Natural killer cell (primary cell): ENCODE measurements around the gene SLC16A11. TPM values are rescaled to one million over a fixed set of nuclear protein-coding genes. Genes with fewer than 3 reads are reported as not detected.
A peak's percentile ranks its signal among the peaks of the same experiment; 100 is the strongest.

Experiments
- ATAC-seq, 3 donors: fragments of 150-1000 bp in 2 of 3; fragments of 200-7000 bp in 1 of 3; cut with Tn5 transposase; 1 replicate in 1 of 3; 2 replicates in 2 of 3; pipeline ENCODE4 v1.10.0; 2021; ENCODE audit warnings: mild to moderate bottlenecking in 2 of 3, moderate library complexity in 2 of 3
- DNase-seq, 2 donors: peaks; one replicate each; pipeline versions ENCODE4 v3.0.0 to v3.0.0-alpha.2; 2013 to 2021; ENCODE audit warnings: mixed read lengths in 1 of 2
- H3K27ac ChIP-seq: one replicate; pipeline ENCODE4 v1.5.1; 2013; ENCODE audit warnings: mild to moderate bottlenecking, low read length
- H3K27me3 ChIP-seq: one replicate; pipeline ENCODE4 v1.6.1; 2013; ENCODE audit warnings: low read length; ENCODE audit not compliant: control insufficient read depth, insufficient read depth
- H3K36me3 ChIP-seq: one replicate; pipeline ENCODE4 v1.6.1; 2013; ENCODE audit warnings: low read length; ENCODE audit not compliant: control insufficient read depth, insufficient read depth
- H3K4me1 ChIP-seq: one replicate; pipeline ENCODE4 v1.6.1; 2013; ENCODE audit warnings: low read length; ENCODE audit not compliant: control insufficient read depth, insufficient read depth
- H3K4me3 ChIP-seq: one replicate; pipeline ENCODE4 v1.5.1; 2013; ENCODE audit warnings: low read length
- H3K9me3 ChIP-seq: one replicate; pipeline ENCODE4 v1.6.1; 2013; ENCODE audit warnings: low read length; ENCODE audit not compliant: control insufficient read depth, insufficient read depth
- H3K27ac Mint-ChIP-seq, 2 donors: one replicate each; pipeline ENCODE4 v1.8.0; 2022; ENCODE audit warnings: mild to moderate bottlenecking in 2 of 2, mixed read lengths in 2 of 2, moderate library complexity in 1 of 2
- H3K27me3 Mint-ChIP-seq, 2 donors: one replicate each; pipeline ENCODE4 v1.8.0; 2022; ENCODE audit warnings: low read depth in 2 of 2, mixed read lengths in 2 of 2
- H3K36me3 Mint-ChIP-seq: one replicate; pipeline ENCODE4 v1.8.0; 2022; ENCODE audit warnings: mixed read lengths
- H3K4me1 Mint-ChIP-seq, 2 donors: one replicate each; pipeline ENCODE4 v1.8.0; 2022; ENCODE audit warnings: mixed read lengths in 2 of 2
- H3K4me3 Mint-ChIP-seq: one replicate; pipeline ENCODE4 v1.8.0; 2022; ENCODE audit warnings: mild to moderate bottlenecking, moderate library complexity, mixed read lengths
- H3K9me3 Mint-ChIP-seq, 2 donors: one replicate each; pipeline ENCODE4 v1.8.0; 2022; ENCODE audit warnings: mixed read lengths in 2 of 2
- CTCF ChIP-seq: fragments of 200-600 bp; IDR thresholded peaks from one replicate; pipeline ENCODE4 v1.8.0; 2022; ENCODE audit warnings: antibody characterized with exemption
- WGBS: methylation state at CpG from one replicate; pipeline ENCODE4 v1.1.7; 2013; ENCODE audit warnings: missing lambda C conversion rate; ENCODE audit not compliant: insufficient coverage; 5-methylcytosine and 5-hydroxymethylcytosine counted together
- intact Hi-C: fragments of 100-400 bp; cut with micrococcal nuclease; formaldehyde crosslinking; loops from one replicate; pipeline ENCODE4 v1.14.2; 2022
- total RNA-seq, 4 donors: library from RNA; stranded (reverse); fragments of 120-200 nt in 1 of 4; gene quantifications; one replicate each; pipeline versions ENCODE4 v1.2.3 to v1.2.4, GENCODE V29; 2013 to 2022

SLC16A11 gene
- total RNA-seq, 3 donors from 2014 or later (not counting 1 experiment from before 2014, with no cell fraction given), result 1.2 to 2.5 (median 1.6) TPM

GRCh38 chr17:7024402-7024785 lies 19.5 kb downstream of the SLC16A11 start:
- no peaks in the 10 kb centered on the region for H3K9me3 Mint-ChIP-seq

GRCh38 chr17:7023576-7024401 lies 20.1 kb downstream of the SLC16A11 start:
- H3K27me3 ChIP-seq, result no peaks in the 10 kb centered on the region
- H3K4me3 ChIP-seq, result peak overlapping the region; percentile 25

More at GRCh38 chr17:7024402-7024785, 19.5 kb downstream of the SLC16A11 start:
- TF ChIP-seq CTCF, result no peak
- Mint-ChIP-seq H3K36me3 (no peaks in the 10 kb centered on the region), H3K4me3 (no peak overlapping the region), H3K4me1 (peaks cover 38 to 76% of the 10 kb centered on the region in 2 donors), H3K27ac (peak overlapping the region; percentile 93 to 96), H3K27me3 (no peaks in the 10 kb centered on the region)
- Histone ChIP-seq H3K36me3 (no peaks in the 10 kb centered on the region), H3K9me3 (no peaks in the 10 kb centered on the region), H3K4me1 (peaks cover 69% of the 10 kb centered on the region), H3K27ac (no peak overlapping the region), H3K27me3 (no peaks in the 10 kb centered on the region), H3K4me3 (no peak overlapping the region)
- WGBS, result 89% methylated on average over 8 of the region's 8 CpGs
- intact Hi-C loops, result no loop called here
- DNase-seq (no peak), ATAC-seq (no peak)

GRCh38 chr17:7022781-7023571 lies 20.9 kb downstream of the SLC16A11 start, which contains the start of gene BCL6B:
TSS of gene BCL6B (plus strand) at chr17:7023050. CDS start at chr17:7023672, 622 bp downstream.
- intact Hi-C loops, result loop anchor here (1.0 to 2.0 kb wide), 3 partner anchors 8 to 112 kb away; no protein-coding TSS in a partner anchor

More at GRCh38 chr17:7023576-7024401, 20.1 kb downstream of the SLC16A11 start:
- Histone ChIP-seq H3K4me1 (peaks cover 66% of the 10 kb centered on the region), H3K9me3 (no peaks in the 10 kb centered on the region), H3K27ac (peak overlapping the region; percentile 67), H3K36me3 (no peaks in the 10 kb centered on the region)
- no peak for TF ChIP-seq CTCF
- peak; percentile 97 to 98 for DNase-seq
- WGBS, result 41% methylated on average over 49 of the region's 51 CpGs
- Mint-ChIP-seq H3K9me3 (no peaks in the 10 kb centered on the region), H3K4me3 (peak overlapping the region; percentile 87), H3K27me3 (no peaks in the 10 kb centered on the region), H3K36me3 (no peaks in the 10 kb centered on the region), H3K27ac (peak overlapping the region; percentile 93 to 96), H3K4me1 (peaks cover 33 to 73% of the 10 kb centered on the region in 2 donors)
- intact Hi-C loops, result loop anchor here (1.0 to 2.0 kb wide), 2 partner anchors 8 to 19 kb away; no protein-coding TSS in a partner anchor
- ATAC-seq, result peak; percentile 70 to 86 (median 76)

More at GRCh38 chr17:7022781-7023571, 20.9 kb downstream of the SLC16A11 start, which contains the start of gene BCL6B:
- Mint-ChIP-seq H3K27ac (peak within 1 kb of the TSS; percentile 93 to 96), H3K27me3 (no peaks in the 10 kb centered on the region), H3K4me1 (peaks cover 33 to 73% of the 10 kb centered on the region in 2 donors), H3K4me3 (peak within 1 kb of the TSS; percentile 87), H3K36me3 (no peaks in the 10 kb centered on the region), H3K9me3 (no peaks in the 10 kb centered on the region)
- WGBS, result 25% methylated on average over 36 of the region's 47 CpGs
- DNase-seq, result peak in 1 of 2 donors; percentile 33
- Histone ChIP-seq H3K36me3 (no peaks in the 10 kb centered on the region), H3K4me1 (peaks cover 68% of the 10 kb centered on the region), H3K27ac (peak within 1 kb of the TSS; percentile 67), H3K9me3 (no peaks in the 10 kb centered on the region), H3K4me3 (peak within 1 kb of the TSS; percentile 39), H3K27me3 (no peaks in the 10 kb centered on the region)
- ATAC-seq, result no peak
- no peak for TF ChIP-seq CTCF
